ENCODE data around the gene ZNF143. TPM values are rescaled to one million over a fixed set of nuclear protein-coding genes. Genes with fewer than 3 reads are reported as not detected.

ZNF143 gene
- polyA plus RNA-seq, 1 donor = 13.7 TPM

DNA sequence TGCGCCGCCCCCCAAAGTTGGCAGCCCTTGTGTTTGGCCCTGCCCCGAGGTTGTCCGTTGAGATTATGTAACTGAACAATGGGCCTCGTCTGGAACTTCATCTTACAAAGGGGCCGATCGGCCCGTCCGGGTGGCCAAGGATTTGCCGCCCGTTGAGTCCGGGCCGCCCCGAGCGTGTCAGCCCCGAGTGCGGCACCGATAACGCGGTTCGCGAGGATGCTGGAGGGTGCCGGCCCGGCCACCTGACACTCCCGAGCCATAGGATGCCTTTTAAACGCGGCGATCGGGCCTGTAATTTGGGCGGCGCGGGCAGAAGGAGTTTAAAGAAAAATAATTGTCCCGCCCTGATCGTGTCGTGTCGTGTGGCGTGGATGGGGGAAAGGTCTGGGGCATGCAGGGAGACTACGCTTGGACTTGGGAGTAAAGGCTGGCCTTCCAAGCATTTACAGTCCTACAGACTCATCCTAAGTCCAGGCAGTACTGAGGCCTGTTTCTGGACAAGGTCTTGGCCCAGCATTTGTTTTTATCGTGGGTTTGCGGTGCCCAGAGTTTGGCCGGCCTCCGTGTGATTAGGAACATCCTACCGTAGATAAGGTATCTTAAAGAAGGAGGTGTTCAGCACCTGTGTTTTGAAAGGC, 113.9 kb downstream of the ZNF143 start:
- no peak for DNase-seq (ENCODE audit: low read depth)

DNA sequence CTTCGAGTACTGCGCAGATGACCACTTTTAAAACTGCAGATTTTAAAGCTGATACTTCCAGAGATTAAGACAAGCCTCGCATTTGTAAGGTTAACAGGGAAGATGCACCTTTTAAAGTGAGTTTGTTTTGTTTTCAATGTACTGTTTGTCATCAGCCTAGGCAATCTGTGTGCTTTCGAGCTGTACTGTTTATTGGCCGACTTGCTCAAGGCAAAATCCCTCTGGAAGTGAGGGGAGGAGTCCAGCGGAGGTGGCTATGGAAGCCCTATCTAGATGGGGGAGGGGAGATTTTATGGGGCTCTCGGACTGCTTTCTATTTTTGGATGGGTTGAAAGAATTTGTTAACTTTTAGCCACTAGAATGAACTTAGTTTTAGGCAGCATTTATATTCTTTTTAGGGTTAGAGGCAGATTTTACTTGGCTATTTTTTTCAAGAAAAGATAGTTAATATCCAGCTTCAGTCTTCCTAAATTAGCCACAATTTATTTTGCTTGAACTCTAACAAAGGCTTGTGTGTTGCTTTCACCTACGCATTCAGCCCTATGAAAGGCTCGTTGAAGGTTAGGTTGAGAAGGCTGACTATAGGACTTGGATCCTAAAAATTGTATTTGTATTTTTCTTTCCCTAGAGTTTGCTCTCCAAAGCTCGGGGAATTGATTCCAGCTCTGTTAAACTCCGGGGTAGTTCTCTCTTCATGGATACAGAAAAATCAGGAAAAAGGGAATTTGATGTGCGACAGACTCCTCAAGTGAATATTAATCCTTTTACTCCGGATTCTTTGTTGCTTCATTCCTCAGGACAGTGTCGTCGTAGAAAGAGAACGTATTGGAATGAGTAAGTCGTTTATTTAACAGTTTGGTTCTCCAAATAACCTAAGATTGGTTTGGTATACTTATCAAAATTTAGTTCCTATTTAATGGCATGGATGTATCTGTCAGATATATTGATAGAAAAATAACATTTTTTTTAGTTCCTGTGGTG, 114.7 kb downstream of the ZNF143 start:
- DNase-seq (ENCODE audit: low read depth) = peak; percentile 76

DNA sequence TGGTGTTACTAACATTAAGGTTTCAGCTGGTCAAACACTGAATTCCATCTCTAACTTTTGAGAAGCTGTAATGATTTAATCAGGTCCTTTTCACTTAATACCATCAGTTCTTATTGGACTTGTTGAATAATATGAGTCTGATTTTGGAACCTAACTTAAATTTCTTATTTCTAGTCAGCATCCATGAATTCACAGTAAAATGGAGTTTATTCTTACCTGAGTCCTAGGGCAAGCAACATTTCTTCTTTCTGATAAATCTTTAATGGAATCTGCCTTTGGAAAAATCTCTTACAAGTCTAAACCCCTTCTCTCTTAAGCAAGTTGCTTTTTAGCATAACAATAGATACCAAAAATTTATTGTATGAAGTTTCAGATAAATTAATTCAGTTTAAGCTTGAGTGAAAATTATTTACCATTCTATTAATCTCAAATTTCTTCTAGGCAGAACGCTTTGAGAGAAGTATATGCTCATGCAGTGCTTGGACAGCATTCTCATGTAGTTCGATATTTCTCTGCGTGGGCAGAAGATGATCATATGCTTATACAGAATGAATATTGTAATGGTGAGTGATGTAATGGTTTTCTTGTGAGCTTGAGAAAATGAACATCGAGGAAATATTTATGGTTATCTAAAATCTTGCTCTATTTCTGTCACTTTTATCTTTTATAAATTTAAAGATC, 116.0 kb downstream of the ZNF143 start:
- no peak for DNase-seq (ENCODE audit: low read depth)

DNA sequence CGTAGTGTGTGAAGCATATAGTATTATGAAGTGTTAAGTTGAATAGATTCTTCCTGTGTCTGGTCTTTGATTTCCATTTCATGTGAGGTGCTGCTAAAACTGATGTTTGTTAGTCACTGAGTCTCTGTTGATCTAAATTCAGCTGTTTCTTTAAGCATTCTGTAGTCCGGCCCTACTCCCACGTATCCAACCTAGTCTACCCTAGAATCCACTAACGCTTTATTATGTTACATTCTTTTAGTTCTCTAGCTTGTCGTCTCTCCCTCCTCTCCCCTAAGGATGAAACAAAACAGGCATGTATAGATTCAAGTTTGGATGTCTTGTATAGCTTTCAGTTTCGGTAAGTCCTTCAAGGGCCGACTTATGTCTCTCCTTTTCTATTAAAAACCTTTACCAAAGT, 116.7 kb downstream of the ZNF143 start:
- no peak for DNase-seq (ENCODE audit: low read depth)

Other genes starting within 250 kb of the ZNF143 start
- 59.3 TPM for gene DENND5A, start 195.7 kb upstream of the ZNF143 start, polyA plus RNA-seq (ENCODE audit: insufficient read length)
- 15.8 TPM for gene TMEM41B, start 146.4 kb upstream of the ZNF143 start, polyA plus RNA-seq (ENCODE audit: insufficient read length)
- 97.8 TPM for gene IPO7, start 76.4 kb upstream of the ZNF143 start, polyA plus RNA-seq (ENCODE audit: insufficient read length)
- gene WEE1, start 112.7 kb downstream of the ZNF143 start, polyA plus RNA-seq (ENCODE audit: insufficient read length) = 35.0 TPM
- 11.2 TPM for gene SWAP70, start 203.1 kb downstream of the ZNF143 start, polyA plus RNA-seq (ENCODE audit: insufficient read length)

Data from forelimb muscle (tissue), 1 donor.